ENCODE measurements around the gene LINGO3. TPM values are rescaled to one million over a fixed set of nuclear protein-coding genes. Genes with fewer than 3 reads are reported as not detected.

Gene LINGO3
- polyA plus RNA-seq, 3 donors = 0.08 to 2.8 (median 2.2) TPM

DNA sequence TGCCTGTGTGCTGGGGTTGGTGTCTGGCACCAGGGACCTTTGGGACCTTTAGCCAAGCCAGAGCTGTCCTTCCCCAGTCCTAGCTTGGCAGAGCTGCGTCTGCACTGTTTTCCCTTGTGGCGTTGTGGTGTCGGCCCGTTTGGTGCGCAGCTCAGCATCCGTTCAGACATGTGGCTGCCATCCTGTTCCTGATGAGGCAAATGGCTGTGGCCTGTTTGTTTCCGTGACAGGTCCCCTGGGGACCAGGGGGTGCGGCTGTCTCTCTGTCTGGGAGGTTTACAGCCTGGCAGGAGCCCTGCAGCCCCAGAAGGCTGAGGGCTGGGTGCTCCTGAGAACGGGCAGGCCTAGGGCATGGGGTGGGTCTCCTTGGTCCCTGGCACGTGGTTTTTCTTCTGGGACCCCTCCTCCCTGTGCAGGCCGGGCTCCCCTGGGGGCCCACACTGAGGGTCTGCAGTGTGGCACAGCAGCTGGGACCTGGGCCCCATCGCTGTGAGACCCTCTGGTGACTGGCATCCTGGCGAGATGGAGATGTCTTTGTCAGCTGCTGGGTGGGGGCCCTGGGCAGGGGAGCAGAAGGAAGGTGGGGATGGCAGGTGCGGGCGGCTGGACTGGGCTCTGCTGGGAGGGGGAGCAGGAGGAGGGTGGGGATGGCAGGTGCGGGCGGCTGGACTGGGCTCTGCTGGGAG lies 24.5 kb upstream of the LINGO3 start:
- H3K4me3 ChIP-seq (replicated peaks in 1 of 3; ENCODE audit: low read depth in 2 of 3, low read length in 3 of 3) = no peak overlapping the region
- no peak for TF ChIP-seq CTCF (IDR thresholded peaks at IDR 0.05)
- peaks cover 48% of the 10 kb centered on the region for H4K20me1 ChIP-seq (ENCODE audit: insufficient read depth, low read length)
- Mint-ChIP-seq H3K27me3 (ENCODE audit: low read depth in 3 of 3) (peaks cover 0 to 10% (median 0%) of the 10 kb centered on the region in 3 donors), H3K36me3 (peaks cover 3 to 26% of the 10 kb centered on the region in 2 donors), H3K4me1 (peaks cover 49% of the 10 kb centered on the region), H3K9me3 (peaks cover 0 to 8% (median 3%) of the 10 kb centered on the region in 7 donors), H3K27ac (peak overlapping the region in 1 of 7 donors; percentile 63), H3K4me3 (no peak overlapping the region)
- intact Hi-C loops (cut with micrococcal nuclease) = no loop called here
- no peak for DNase-seq
- H2AFZ ChIP-seq (ENCODE audit: insufficient read depth, low read depth, low read length, poor library complexity, severe bottlenecking) = no peak overlapping the region
- WGBS (ENCODE audit: insufficient coverage) = 12% methylated on average over 15 of the region's 17 CpGs
- peaks cover 30 to 44% of the 10 kb centered on the region in 2 donors for H3K4me1 ChIP-seq (ENCODE audit: control insufficient read depth in 1 of 2, insufficient read depth in 2 of 2, low read length in 2 of 2)
- H3K27ac ChIP-seq (ENCODE audit: low read depth in 1 of 2, low read length in 2 of 2) = no peak overlapping the region
- no peak overlapping the region for H3K4me2 ChIP-seq (replicated peaks; ENCODE audit: extremely low read depth, low read length, poor library complexity, severe bottlenecking)
- H3K27me3 ChIP-seq (ENCODE audit: control insufficient read depth in 2 of 2, insufficient read depth in 2 of 2, low read length in 2 of 2) = no peaks in the 10 kb centered on the region
- H3K36me3 ChIP-seq (replicated peaks in 1 of 2; ENCODE audit: control insufficient read depth in 1 of 2, insufficient read depth in 2 of 2, low read length in 2 of 2) = peaks cover 0 to 4% of the 10 kb centered on the region in 2 donors
- H3K79me2 ChIP-seq (ENCODE audit: insufficient read depth, low read length) = peaks cover 64% of the 10 kb centered on the region
- peaks cover 0 to 7% of the 10 kb centered on the region in 2 donors for H3K9me3 ChIP-seq (replicated peaks in 1 of 2; ENCODE audit: control insufficient read depth in 1 of 2, insufficient read depth in 1 of 2, low read length in 2 of 2)
- H3K9ac ChIP-seq (ENCODE audit: insufficient read depth, low read length, poor library complexity, severe bottlenecking) = no peak overlapping the region

GRCh38 chr19:2331601-2332246 lies 23.8 kb upstream of the LINGO3 start:
- Histone ChIP-seq H3K36me3 (replicated peaks in 1 of 2; ENCODE audit: control insufficient read depth in 1 of 2, insufficient read depth in 2 of 2, low read length in 2 of 2) (peaks cover 0 to 4% of the 10 kb centered on the region in 2 donors), H3K9me3 (replicated peaks in 1 of 2; ENCODE audit: control insufficient read depth in 1 of 2, insufficient read depth in 1 of 2, low read length in 2 of 2) (peaks cover 0 to 7% of the 10 kb centered on the region in 2 donors), H2AFZ (ENCODE audit: insufficient read depth, low read depth, low read length, poor library complexity, severe bottlenecking) (no peak overlapping the region), H3K4me3 (replicated peaks in 1 of 3; ENCODE audit: low read depth in 2 of 3, low read length in 3 of 3) (no peak overlapping the region), H3K27me3 (ENCODE audit: control insufficient read depth in 2 of 2, insufficient read depth in 2 of 2, low read length in 2 of 2) (no peaks in the 10 kb centered on the region), H3K79me2 (ENCODE audit: insufficient read depth, low read length) (peaks cover 72% of the 10 kb centered on the region), H3K9ac (ENCODE audit: insufficient read depth, low read length, poor library complexity, severe bottlenecking) (no peak overlapping the region), H4K20me1 (ENCODE audit: insufficient read depth, low read length) (peaks cover 49% of the 10 kb centered on the region), H3K27ac (ENCODE audit: low read depth in 1 of 2, low read length in 2 of 2) (no peak overlapping the region), H3K4me2 (replicated peaks; ENCODE audit: extremely low read depth, low read length, poor library complexity, severe bottlenecking) (no peak overlapping the region), H3K4me1 (ENCODE audit: control insufficient read depth in 1 of 2, insufficient read depth in 2 of 2, low read length in 2 of 2) (peaks cover 34 to 52% of the 10 kb centered on the region in 2 donors)
- Mint-ChIP-seq H3K4me1 (peaks cover 56% of the 10 kb centered on the region), H3K27ac (peak overlapping the region in 2 of 7 donors; percentile 21 to 30), H3K27me3 (ENCODE audit: low read depth in 3 of 3) (peaks cover 0 to 10% (median 0%) of the 10 kb centered on the region in 3 donors), H3K36me3 (peaks cover 0 to 19% of the 10 kb centered on the region in 2 donors), H3K4me3 (no peak overlapping the region), H3K9me3 (peaks cover 0 to 8% (median 3%) of the 10 kb centered on the region in 7 donors)
- WGBS (ENCODE audit: insufficient coverage) = 28% methylated on average over 5 of the region's 12 CpGs
- intact Hi-C loops (cut with micrococcal nuclease) = no loop called here
- no peak for TF ChIP-seq CTCF (IDR thresholded peaks at IDR 0.05)
- no peak for DNase-seq

Measured in CD14-positive monocyte (primary cell).